T-helper 9 cell (primary cell): ENCODE measurements around the gene KIR3DL1.
"Not testable (repeated sequence)": the region's sequence is repeated elsewhere in the genome, so short reads cannot be mapped to it uniquely, and the experiment has no call there.

Experiments
- DNase-seq: peaks from one replicate; pipeline ENCODE4 v3.0.0-alpha.2; 2020
- total RNA-seq, 2 donors: gene quantifications; one replicate each; lab custom pipeline; 2026; lab: John Stamatoyannopoulos, UW

KIR3DL1 gene
- 0 reads per million in 2 donors for total RNA-seq

GRCh38 chr19:54816251-54816650 is at the start of gene KIR3DL1:
Gene KIR3DL1, plus strand, starts transcription at chr19:54816468.
- not testable (repeated sequence) for DNase-seq

GRCh38 chr19:54769646-54770045 is 46.6 kb upstream of the KIR3DL1 start, which contains the start of gene KIR2DL1:
Gene KIR2DL1, plus strand, starts transcription at chr19:54769793. Its CDS starts 58 bp downstream, at chr19:54769851.
- not testable (repeated sequence) for DNase-seq

- DNase-seq = not testable (repeated sequence)
These were observed 45.8 kb upstream of the KIR3DL1 start for GRCh38 chr19:54770511-54770910.

- not testable (repeated sequence) for DNase-seq
These were observed 45.0 kb upstream of the KIR3DL1 start for GRCh38 chr19:54771018-54771960.

DNA sequence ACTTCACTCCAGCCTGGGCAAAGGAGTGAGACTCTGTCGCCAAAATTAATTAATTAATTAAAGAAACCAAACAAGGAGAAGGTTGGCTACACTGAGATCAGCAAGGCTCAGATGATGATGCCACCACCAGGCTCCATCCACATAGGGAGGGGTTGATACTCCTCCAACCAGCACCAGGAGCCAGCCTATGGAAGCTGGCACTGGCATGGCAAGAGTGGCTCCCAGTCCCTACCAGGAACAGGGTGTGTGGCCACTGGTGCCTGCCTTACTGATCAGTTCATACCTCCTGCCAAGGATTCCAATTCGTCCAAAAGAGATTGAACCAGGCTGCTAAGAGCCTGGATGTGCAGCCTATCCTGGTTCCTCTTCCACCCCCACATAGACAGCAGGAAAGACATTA is 43.6 kb upstream of the KIR3DL1 start:
- not testable (repeated sequence) for DNase-seq

DNA sequence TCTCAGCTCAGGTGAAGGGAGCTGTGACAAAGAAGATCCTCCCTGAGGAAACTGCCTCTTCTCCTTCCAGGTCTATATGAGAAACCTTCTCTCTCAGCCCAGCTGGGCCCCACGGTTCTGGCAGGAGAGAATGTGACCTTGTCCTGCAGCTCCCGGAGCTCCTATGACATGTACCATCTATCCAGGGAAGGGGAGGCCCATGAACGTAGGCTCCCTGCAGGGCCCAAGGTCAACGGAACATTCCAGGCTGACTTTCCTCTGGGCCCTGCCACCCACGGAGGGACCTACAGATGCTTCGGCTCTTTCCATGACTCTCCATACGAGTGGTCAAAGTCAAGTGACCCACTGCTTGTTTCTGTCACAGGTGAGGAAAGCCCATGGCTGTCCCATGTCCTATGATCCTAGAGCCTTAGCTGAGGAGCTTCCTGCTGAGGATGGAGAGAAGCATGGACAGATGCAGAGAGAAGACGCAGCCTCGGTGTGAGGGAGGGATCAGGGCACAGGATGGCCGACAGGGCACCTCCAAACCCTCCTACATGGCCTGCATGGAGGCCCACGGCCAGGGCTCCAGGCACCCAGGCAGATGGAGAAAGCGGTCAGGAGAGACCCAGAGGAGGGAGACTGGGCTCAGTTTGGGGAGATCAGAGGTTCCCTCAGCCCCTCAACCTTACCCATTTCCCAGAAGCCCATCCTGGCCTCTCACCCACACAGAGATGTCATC is 41.0 kb upstream of the KIR3DL1 start:
- not testable (repeated sequence) for DNase-seq

- DNase-seq = not testable (repeated sequence)
These were observed 40.4 kb upstream of the KIR3DL1 start for GRCh38 chr19:54775830-54776229.

DNA sequence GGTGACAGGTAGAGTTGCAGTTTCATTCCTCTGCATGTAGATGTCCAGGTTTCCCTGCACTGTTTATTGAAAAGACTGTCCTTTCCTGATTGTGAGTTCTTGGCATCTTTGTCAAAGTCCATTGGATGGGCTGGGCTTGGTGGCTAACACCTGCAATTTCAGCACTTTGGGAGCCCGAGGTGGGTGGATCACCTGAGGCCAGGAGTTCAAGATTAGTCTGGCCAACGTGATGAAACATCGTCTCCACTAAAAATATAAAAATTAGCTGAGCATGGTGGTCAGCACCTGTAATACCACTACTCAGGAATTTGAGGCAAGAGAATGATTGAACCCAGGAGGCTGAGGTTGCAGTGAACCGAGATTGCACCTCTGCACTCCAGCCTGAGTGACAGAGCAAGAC is 38.4 kb upstream of the KIR3DL1 start:
- not testable (repeated sequence) for DNase-seq

- not testable (repeated sequence) for DNase-seq
These were observed 37.4 kb upstream of the KIR3DL1 start for GRCh38 chr19:54778896-54779295.

GRCh38 chr19:54782916-54783315 is 33.4 kb upstream of the KIR3DL1 start:
- DNase-seq = not testable (repeated sequence)

DNA sequence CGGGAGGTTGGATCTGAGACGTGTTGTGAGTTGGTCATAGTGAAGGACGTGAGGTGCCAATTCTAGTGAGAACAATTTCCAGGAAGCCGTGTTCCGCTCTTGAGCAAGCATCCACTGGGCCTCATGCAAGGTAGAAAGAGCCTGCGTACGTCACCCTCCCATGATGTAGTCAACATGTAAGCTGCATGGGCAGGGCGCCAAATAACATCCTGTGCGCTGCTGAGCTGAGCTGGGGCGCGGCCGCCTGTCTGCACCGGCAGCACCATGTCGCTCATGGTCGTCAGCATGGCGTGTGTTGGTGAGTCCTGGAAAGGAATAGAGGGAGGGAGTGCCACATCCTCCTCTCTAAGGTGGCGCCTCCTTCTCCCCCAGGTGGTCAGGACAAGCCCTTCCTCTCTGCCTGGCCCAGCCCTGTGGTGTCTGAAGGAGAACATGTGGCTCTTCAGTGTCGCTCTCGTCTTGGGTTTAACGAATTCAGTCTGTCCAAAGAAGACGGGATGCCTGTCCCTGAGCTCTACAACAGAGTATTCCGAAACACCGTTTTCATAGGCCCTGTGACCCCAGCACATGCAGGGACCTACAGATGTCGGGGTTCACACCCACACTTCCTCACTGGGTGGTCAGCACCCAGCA is 30.1 kb upstream of the KIR3DL1 start:
- DNase-seq = not testable (repeated sequence)

GRCh38 chr19:54788154-54788553 is 28.1 kb upstream of the KIR3DL1 start:
- DNase-seq = not testable (repeated sequence)

DNA sequence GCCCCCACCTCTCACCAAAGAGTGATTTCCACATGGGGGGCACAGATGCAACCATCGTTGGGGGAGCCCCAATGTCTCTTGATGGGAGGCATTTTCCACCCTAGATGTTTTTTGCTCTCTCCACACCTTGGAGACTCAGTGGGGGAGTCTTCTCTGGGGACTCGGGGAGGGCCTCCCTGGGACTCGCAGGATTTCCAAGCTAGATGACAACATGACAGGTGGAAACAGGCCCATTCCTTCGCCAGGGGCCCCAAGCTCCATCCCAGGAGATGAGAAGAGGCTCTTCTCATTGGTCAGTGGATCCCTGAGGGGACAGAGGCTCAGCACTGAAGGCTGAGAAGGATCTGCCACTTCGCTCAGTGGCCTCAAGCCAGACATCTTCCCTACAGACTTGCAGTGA is 25.6 kb upstream of the KIR3DL1 start:
- no peak for DNase-seq

DNA sequence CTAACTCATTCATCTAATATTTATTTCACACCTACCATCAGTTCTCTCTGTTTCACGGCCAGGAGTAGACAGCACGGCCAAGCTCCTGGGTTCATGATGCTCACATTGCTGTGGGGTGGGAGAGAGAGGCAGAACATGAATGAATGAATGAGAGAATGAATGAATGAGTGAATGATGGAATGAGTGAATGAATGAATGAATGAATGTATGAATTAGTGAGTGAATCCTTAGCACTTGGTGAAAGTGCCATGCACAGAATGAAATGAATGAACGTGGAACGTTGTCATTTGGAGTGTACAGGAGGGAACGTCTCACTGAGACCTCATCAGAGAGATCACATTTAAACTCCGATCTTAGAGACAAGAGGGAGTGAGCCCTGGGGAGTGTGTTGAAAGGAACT is 24.8 kb upstream of the KIR3DL1 start:
- no peak for DNase-seq

DNA sequence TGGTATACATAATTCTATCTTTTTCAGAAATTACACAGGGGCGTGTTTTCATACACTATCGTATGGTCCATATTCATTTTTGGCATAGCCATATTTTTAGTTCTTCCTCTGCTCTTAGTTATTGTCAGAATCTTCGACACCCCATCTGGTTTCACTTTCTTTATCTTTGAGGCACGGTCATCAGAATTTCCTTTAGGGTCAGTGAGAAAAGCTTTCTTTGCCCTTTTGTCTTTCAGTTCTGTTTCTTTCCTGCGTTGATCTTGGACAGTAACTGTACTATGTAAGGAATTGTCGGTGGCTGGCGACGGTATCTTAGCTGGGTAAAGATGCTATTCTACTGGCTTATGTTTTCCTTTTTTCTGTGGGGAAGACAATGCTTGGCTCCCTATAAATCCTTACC is 23.5 kb upstream of the KIR3DL1 start:
- DNase-seq = no peak

- no peak for DNase-seq
These were observed 20.5 kb upstream of the KIR3DL1 start for GRCh38 chr19:54795758-54796157.

- no peak for DNase-seq
These were observed 12.9 kb upstream of the KIR3DL1 start, which contains the start of gene KIR2DL4 for GRCh38 chr19:54803410-54803809. Gene KIR2DL4, plus strand, starts transcription at chr19:54803610. Its CDS starts 42 bp downstream, at chr19:54803652.

DNA sequence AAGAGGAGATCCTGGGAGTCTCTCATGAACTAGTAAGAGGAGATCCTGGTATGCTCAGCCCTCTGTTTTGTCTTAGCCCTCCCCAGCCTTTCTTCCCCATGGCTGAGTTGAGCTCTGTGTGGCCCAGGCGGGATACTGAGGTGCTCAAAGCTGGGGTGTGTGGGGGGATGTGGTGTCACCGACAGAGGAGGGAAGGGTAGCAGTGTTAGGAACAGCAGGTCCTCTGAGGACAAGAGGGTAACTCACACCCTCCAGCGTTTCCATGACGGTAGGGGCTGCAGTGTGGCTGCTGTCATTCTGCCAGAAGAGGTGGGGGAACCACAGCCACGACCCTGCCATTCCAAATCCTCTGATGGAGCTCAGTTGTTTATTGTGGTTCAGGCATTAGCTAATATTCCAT is 12.2 kb upstream of the KIR3DL1 start:
- no peak for DNase-seq

GRCh38 chr19:54804571-54804970 is 11.7 kb upstream of the KIR3DL1 start:
- DNase-seq = no peak

- no peak for DNase-seq
These were observed 10.4 kb upstream of the KIR3DL1 start for GRCh38 chr19:54805665-54806515.

DNA sequence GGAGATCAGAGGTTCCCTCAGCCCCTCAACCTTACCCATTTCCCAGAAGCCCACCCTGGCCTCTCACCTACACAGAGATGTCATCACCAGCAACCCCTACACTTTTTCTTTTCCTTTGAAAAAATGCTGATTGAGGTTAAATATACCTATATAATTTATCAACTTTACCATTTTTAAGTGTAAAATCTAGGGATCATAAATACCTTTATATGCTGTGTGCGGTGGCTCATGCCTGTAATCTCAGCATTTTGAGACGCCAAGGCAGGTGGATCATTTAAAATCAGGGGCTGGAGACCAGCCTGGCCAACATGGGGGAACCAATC is 9.8 kb upstream of the KIR3DL1 start:
- no peak for DNase-seq

- not testable (repeated sequence) for DNase-seq
These were observed 1.7 kb upstream of the KIR3DL1 start for GRCh38 chr19:54814571-54814970.
